Iris pigment epithelial cell (primary cell): ENCODE results near the gene CPB2.

Source experiments
- DNase-seq: peaks from one replicate; pipeline ENCODE4 v3.0.0-alpha.2; 2011; ENCODE audit warnings: low read depth

The CPB2 gene

GRCh38 chr13:46126552-46127357 lies 21.9 kb upstream of the CPB2 start:
- DNase-seq = peak; percentile 75

GRCh38 chr13:46126056-46126455 lies 21.2 kb upstream of the CPB2 start:
- DNase-seq = no peak

GRCh38 chr13:46124967-46125933 lies 20.4 kb upstream of the CPB2 start:
- DNase-seq = no peak

- no peak for DNase-seq
These were observed 19.7 kb upstream of the CPB2 start for GRCh38 chr13:46124531-46124966.

- DNase-seq = no peak
These were observed 17.5 kb upstream of the CPB2 start for GRCh38 chr13:46122304-46122703.

GRCh38 chr13:46121597-46122163 lies 16.8 kb upstream of the CPB2 start:
- no peak for DNase-seq

- DNase-seq = no peak
These were observed 16.2 kb upstream of the CPB2 start for GRCh38 chr13:46121033-46121432.

- DNase-seq = peak; percentile 70
These were observed 15.2 kb upstream of the CPB2 start for GRCh38 chr13:46119883-46120614.

GRCh38 chr13:46116653-46117502 lies 12.0 kb upstream of the CPB2 start:
- no peak for DNase-seq

- no peak for DNase-seq
These were observed 9.8 kb upstream of the CPB2 start for GRCh38 chr13:46114613-46115012.

GRCh38 chr13:46113596-46113995 lies 8.8 kb upstream of the CPB2 start:
- DNase-seq = peak; percentile 47

- no peak for DNase-seq
These were observed 6.3 kb upstream of the CPB2 start for GRCh38 chr13:46111151-46111550.

- DNase-seq = no peak
These were observed 4.6 kb upstream of the CPB2 start for GRCh38 chr13:46109451-46109850.

GRCh38 chr13:46106839-46107371 lies 2.1 kb upstream of the CPB2 start:
- DNase-seq = no peak

- DNase-seq = no peak
These were observed 1.8 kb downstream of the CPB2 start for GRCh38 chr13:46103037-46103436.

GRCh38 chr13:46102255-46102605 lies 2.6 kb downstream of the CPB2 start:
- DNase-seq = no peak

- DNase-seq = no peak
These were observed 3.2 kb downstream of the CPB2 start for GRCh38 chr13:46101484-46102254.

- no peak for DNase-seq
These were observed 3.8 kb downstream of the CPB2 start for GRCh38 chr13:46101002-46101401.

- no peak for DNase-seq
These were observed 4.5 kb downstream of the CPB2 start for GRCh38 chr13:46100191-46100815.
